DMS53 treated with DMSO at 0.1 percent for 48 hours (cell line): ENCODE data around the gene SIK3.
"Not testable (repeated sequence)": the region's sequence is repeated elsewhere in the genome, so short reads cannot be mapped to it uniquely, and the experiment has no call there.

Experiments
- DNase-seq: peaks from one replicate; lab custom pipeline; 2025; ENCODE audit not compliant: unreplicated experiment; lab: John Stamatoyannopoulos, UW

The SIK3 gene

DNA sequence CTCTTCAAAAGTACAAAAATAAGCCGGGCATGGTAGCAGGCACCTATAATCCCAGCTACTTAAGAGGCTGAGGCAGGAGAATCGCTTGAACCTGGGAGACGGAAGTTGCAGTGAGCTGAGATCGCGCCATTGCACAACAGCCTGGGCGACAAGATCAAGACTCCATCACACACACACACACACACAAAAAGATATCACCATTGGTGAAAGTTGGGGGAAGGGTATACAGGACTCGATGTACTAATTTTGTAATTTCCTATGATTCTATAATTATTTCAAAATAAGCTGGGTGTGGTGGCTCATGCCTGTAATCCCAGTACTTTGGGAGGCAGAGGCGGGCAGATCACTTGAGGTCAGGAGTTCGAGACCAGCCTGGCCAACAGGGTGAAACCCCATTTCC is 48.1 kb downstream of the SIK3 start:
- not testable (repeated sequence) for DNase-seq

DNA sequence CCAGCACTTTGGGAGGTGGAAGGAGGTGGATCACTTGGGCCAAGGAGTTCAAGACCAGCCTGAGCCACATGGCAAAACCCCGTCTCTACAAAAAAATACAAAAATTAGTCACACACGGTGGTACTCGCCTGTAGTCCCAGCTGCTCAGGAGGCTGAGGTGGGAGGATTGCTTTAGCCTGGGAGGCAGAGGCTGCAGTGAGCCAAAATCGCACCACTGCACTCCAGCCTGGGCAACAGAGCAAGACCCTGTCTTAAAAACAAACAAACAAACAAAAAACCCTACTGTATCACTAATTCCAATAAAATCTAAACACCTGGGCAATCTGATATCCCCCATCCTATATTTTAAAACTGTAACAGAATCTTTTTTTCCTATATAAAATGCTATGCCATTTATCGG is 51.6 kb downstream of the SIK3 start:
- DNase-seq: not testable (repeated sequence)

DNA sequence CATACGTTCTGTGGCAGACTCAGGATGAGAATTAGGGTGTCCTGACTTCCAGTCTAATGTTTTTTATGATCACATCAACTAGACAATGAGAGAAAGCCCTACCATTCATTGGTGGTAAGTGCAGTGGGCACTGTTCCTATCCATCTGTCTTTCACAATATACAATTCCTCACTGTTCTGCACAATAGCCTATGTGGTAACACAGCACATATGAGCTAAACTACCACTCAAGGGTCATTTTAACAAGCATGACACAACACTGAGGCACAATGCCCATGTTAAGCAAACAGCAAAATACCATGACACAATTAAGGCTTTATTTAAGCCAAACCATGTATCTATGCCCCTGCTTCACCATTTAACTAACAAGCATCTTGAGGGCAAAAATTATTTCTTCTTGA is 52.3 kb downstream of the SIK3 start:
- no peak for DNase-seq

DNA sequence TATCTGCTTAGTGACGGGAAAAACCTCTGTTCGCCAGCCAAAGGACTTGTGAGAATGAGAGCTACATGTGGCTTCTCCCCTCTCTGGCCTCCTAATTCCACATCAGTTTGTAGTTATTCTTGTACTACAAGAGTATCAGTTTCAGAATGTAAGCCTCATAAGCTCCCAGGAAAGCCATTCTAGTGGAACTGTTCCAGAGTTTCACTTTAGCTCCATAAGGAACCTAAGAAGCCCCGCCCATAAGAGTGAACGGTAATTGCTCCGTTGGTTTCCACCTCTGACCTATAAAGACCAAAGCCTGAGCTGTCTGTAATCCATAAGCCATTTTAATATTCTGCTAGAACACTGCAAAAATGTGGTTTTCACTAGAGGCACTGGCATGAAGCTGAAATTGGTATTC is 53.0 kb downstream of the SIK3 start:
- no peak for DNase-seq

DNA sequence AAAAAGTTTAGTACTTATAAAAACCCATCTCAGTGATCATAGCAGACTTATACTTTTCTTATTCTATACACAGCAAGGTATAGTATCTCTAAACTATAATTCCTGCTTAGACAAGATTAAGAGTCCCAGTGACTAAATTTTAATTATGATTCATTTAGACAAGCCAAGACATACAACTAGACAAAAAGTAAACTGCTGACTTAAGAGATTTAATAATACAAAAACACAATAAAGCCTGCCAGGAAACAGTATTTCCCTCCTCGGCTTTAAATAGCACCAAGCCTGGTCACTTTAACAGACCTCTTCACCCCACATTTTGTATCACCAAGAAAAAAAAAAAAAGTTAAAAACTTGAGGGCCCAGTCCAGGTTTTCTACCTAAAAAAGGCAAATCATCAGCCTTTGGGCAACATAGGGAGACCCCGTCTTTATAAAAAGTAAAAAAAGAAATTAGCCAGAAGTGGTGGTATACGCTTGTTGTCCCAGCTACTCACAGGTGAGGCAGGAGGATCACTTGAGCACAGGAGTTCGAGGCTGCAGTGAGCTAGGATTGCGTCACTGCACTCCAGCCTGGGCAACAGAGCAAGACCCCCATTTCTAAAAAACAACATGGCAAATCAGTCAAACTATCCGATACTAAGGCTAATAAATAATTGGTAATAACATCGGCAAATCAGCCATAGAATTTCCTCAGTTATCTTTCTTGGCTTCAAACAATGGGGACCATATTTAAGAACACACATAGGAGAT is 53.8 kb downstream of the SIK3 start:
- DNase-seq: no peak

DNA sequence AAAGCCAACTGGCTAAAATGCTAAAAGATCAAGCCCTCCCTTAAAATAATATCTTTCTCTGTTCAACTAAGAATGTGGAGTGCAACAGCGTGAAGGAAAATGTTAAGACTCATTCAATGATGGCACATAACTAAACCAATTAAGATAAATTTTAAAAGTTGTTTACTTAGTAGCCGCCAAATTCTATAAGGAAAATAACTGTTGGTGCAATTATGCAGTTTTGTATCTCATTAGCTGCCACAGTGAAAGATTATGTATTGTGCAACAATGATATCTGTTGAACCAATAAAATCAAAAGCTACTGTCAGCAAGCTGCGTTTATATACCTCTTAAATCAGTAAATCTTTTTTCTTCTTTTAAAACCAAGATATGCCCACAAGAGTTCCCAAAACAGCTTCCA is 55.5 kb downstream of the SIK3 start:
- no peak for DNase-seq

DNA sequence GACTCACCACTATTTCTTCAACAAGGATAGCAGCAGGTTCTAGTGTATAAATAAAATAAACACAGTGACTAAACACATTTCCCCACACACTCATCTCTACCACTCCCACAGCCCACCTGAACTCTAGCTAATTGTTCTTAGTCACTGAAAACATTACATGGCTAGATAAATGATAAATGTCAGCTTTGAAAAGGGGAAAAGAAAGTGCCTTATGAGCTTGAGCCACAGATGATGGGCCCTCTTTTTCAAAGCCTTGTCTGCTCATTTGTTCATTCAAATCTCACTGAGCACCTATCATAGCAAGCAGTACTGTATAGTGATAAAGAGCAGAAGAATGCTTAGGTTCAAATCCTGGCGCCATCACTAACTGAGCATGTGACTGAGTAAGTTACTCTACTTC is 58.3 kb downstream of the SIK3 start:
- DNase-seq: no peak

DNA sequence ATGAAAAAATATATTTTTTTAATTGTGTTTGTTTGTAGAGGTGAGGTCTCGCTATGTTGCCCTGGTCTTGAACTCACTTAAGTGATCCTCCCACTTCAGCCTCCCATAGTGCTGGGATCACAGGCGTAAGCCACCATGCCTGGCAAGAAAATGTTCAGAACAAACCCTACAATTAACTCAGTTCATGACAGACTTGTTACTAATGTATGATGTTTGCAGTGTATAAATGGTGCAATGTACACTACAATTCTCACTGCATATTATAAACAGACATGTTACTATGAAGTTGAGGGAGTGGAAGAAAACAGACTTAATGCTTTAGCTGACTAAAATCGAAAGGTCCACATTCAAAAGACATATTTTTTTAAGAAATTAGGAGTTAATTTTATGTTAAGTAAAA is 59.0 kb downstream of the SIK3 start:
- no peak for DNase-seq

DNA sequence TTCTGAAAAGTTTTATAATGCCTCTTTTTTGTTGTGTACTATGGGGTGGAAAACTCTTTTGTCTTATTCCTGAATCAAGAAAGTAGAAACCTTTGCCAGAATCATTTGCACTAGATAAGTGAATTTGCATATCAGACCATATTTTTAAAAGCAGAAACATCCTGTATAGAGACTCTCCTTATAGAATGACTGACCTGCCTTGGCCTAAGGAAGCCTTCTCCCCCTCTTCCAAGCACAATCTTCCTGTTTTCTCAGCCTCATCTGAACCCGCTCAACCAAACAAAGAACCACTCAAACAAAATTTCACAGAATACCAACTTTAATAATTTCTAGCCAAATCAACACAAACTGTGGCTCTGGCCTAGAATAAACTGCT is 60.3 kb downstream of the SIK3 start:
- DNase-seq: no peak

DNA sequence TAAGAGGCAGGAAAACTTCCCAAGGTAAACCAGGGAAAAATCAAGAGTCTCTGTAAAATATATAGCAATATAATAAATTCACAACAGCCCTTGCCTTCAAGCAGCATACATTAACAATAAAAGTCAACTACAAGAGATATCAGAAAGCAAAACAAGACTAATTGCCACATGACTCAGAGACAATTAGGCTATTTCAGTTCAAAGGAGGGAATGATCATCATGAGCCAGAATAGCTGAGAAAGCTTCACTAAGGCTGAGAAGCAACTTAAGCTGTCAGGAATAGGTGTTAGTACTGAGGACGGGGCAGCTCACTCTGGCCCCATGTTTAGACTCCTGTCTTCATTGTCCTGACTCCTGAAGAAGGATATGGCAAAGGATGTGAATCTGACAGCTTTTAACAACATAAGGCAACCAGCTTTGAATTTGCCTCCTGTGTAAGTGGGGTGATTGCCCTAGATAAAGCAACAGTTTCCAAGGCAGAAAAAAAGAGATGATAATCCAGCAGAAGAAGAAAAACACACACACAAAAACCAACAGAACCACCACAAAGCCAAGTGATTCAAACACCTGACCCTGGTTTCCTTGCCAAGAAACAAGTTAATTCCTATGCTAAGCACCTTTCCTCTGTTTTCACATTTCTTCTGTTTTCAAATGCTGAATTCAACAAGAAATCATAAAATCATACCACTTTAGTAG is 60.8 kb downstream of the SIK3 start:
- DNase-seq: no peak

DNA sequence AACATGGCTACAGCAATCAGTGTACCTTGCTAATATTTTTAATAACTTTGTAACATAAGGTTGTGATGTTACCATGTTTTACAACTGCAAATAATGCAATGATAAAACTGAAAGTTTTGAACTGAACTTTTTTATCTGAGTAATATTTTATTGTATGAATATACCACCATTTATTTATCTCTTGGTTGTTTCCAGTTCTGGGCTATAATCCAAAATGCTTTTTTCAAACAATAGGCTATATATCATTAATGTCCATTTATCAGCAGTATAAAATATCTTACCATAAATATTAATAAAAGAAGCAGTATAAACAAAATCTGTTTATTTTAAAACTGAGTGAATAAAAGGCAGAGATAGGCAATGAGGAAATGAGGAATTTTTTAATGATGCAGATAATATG is 63.3 kb downstream of the SIK3 start:
- no peak for DNase-seq

DNA sequence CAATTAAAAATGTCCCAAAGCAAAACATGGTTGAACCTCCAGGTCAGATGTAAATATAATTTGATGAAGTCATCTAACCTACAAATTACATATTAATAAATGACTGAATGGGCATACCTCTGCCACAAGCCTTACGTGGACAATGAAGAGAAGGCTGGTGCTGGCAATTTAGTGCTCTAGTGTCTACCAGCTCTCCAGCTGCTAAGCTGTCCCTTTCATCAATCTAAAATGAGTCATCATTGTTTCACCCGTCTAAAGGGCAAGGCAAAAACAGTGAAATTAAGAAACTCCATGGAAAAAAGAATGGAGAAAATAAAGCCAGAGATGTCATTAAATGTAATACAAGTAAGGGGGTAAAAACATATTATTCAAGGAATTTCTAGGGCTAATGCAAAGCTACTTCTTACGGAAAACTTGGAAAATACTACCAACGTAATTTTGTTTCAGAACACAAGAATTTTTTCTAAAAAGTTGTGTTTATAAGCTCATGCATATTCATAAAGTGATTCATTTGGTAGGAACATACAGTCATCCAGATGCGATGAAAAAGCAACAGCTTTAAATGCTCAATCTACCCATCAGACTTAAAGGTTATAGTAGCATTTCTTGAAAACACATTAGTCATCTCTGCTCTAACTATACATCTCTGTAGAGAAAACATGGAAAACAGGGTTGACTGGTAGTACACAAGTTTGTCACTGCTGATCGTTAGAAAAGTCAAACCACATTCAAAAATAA is 71.5 kb downstream of the SIK3 start:
- DNase-seq: peak; percentile 14

DNA sequence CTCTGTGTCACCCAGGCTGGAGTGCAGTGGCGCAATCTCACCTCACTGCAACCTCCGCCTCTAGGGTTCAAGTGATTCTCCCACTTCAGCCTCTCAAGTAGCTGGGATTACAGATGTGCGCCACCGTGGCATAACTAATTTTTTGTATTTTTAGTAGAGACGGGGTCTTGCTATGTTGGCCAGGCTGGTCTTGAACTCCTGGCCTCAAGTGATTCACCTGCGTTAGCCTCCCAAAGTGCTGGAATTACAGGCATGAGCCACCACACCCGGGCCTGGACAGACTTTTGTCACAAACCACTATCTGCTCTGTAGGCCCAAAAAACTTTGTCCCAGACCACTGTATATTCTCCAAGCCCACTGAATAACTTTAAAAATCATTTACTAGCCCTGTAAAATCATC is 74.5 kb downstream of the SIK3 start:
- DNase-seq: not testable (repeated sequence)

DNA sequence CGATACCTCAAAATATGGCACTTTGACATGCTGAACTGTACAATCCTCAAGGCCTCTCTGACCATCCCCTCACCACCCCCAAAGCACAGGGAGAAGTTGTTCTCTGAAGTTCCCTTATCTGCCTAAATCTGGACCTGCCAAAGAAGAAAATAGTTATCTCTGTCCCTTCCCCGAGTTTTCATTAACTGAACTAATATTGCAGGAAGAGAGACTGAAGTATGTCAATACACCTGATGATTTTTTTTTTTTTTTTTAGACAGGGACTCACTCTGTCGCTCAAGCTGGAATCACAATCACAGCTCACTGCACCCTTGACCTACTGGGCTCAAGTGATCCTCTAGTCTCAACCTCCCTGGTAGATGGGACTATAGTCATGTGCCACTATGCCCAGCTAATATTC is 75.0 kb downstream of the SIK3 start:
- DNase-seq: no peak

DNA sequence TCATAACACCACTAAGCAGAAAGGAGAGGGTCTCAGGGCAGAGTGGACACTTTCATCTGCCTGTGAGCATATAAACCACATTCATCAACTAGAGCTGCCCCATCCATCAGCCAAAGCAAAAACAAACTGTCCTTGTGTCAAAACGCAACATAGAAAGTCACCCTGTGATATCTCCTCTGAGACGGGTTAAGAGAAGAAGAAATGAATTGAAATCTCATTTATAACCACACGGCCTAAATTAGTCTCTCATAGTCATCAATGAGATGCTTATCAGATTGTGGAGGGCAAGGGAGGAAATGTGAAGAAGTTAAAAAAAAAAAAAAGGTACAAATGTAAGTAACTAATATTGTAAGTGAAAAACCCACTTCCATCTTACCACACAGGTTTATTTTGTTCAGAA is 75.7 kb downstream of the SIK3 start:
- no peak for DNase-seq

DNA sequence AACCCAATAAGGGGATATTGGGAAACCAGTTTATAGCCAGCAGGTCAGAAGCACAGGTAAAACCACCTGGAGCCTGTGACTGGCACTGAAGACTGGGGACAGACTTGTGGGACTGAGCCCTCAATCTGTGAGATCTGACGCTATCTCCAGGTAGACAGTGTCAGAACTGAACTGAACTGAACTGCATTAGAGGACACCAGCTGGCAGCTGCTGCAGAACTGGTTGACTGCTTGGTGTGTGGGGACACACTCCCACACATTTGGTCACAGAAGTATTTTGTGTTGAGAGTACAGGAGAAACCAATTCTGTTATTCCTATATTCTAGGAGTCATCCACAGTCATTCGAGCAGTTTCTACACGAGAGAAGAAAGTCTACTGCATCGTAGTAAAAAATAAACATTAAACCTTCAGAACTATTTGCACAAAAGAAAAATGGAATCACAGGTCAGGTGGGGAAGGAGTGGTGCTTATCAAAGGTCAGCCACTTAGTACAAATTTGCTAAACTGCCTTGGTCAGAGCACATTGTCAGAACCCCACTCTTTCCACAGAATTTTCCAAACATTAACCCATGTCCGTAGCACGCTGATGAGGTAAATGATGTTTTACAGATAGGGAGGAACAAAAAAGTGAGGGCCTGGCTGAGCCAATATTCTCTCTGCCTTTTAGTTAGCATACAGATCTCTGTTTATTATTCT is 77.2 kb downstream of the SIK3 start:
- no peak for DNase-seq

DNA sequence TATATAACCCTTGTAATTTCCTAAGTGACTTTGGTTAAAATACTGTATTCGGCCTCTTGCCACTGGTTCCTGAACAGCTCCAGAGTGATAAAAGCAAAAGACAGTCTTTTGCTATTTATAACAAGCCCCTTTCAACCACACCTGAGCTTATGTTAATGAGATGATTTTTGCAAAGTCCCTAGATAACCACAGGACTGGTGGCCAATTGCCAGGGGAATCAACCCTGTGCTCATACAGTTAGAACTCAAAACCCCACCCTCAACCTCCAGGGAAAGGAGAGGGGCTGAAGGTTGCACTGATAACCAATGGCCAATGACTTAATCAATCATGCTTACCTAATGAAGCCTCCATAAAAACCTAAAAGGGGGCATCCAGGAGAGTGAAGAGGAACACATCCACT is 77.9 kb downstream of the SIK3 start:
- DNase-seq: no peak

DNA sequence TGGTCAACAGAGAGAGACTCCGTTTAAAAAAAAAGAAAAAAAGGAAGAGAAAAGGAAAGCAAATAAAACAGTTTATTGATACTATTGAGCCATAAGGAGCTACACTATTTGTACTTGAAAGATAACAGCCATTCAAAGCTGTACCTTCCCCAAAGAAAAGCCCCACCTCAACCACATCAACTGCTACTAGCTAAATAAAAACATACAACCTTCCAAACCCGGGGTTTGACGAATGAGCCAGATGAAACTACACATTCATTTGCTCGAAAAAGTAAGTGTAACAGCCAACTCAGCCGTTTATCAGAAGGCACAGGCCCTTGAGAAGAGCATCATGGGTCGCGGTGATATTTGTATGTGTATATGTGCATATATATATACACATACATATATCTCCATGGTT is 78.4 kb downstream of the SIK3 start:
- no peak for DNase-seq

DNA sequence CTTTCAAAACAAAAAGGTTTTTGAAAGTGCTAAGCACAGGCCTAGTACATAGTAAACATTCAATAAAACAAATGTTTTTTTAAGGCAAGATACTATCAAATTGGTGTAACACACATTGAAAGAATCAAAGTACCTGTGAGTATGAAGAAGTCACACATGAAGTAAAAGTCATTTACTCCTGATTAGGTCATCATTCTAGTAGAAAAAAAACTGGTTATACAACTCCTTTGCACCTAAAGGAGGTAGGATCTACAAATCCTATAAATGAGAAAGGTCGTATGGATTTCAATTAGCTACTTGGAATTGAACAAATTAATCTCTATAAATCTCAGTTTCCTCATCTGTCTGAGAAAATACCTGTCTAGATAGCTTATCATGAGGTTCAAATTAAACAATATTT is 80.8 kb downstream of the SIK3 start:
- peak; percentile 25 for DNase-seq

DNA sequence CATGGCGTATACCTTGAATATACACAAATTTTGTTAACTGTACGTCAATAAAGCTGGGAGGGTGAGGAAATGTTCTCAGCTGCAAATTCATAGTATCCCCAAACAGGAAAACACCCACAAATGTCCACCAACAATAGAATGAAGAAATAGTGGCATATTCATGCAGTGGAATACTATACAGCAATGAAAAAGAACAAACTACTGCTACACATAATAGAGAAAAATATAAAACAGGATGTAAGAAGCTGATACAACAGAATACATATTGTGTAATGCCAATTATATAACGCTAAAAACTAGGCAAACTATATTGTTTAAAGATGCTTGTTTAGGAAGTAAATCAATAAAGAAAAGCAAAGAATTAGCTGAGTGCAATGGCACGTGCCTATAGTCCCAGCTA is 81.5 kb downstream of the SIK3 start:
- DNase-seq: no peak

DNA sequence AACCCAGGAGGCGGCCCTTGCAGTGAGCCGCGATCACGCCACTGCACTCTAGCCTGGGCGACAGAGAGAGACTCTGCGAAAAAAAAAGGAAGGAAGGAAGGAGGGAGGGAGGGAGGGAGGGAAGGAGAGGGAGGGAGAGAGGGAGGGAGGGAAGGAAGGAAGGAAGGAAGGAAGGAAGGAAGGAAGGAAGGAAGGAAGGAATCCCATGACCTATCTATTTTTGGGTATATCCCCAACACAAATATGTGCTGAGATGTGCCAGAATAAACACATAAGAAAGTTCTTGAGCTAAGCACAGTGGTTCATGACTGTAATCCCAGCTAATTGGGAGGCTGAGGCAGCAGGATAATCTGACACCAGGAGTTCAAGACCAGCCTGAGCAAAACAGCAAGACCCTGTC is 82.0 kb downstream of the SIK3 start:
- no peak for DNase-seq

DNA sequence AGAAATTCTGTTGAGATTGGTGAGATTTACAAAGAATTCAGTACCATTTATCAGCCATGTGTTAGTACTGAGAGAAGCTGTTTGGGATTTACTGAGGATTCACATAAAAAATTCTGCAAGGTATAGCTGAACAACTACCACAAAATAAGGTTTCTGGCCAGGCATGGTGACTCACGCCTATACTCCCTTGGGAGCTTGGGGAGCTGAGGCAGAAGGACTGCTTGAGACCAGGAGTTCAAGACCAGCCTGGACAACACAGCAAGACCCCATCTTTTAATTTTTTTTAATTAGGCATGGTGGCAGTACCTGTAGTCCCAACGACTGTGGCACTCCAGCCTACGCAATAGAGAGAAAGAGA is 86.7 kb downstream of the SIK3 start:
- no peak for DNase-seq
